Measurements from ENCODE around the gene DHODH. TPM values are rescaled to one million over a fixed set of nuclear protein-coding genes. Genes with fewer than 3 reads are reported as not detected.

Gene DHODH
- total and polyA plus RNA-seq, 2 of the 13 experiments (the other 11 are each of a cell fraction or from before 2014, with no cell fraction given): 10.7 to 16.4 TPM

DNA sequence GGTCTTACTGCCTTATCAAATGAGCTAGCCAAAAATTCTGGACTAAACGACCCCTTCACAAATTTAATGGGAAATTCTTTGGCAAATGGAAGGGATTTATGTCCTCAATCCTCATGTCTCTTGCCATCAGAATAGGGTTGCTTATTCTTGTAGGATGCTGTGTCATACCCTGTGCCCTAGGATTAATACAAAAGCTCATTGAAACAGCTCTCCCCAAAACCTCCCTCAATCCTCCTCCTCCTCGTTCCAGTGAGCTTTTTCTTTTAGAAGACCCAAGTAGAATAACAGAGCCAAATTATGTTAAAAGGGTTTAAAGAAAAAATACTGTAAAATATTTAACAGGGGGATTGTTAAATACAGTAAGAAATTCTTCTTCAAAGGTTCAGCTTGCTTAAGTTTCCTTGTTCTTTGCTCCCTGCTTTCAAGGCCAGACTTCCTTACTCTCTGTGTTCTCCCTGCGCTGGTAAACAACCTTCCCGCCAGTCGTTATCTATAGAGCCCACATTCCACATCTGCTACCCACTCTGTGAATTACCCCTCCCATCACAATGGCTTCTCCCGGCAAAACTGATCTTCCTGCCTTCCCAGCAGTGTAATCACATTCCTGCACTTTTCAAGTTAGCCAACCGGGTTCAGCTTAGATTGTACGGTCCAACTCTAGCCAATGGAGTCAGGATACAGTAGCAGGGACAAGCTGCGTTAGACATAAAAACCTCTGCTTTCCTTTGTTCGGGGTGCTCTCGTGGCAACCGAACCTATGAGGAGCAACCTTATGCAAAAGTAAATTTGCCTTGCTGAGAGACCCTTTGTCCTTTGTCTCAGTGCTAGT, 64.2 kb downstream of the DHODH start (continued):
- TF ChIP-seq ZNF44 (CRISPR knock-in tag; IDR thresholded peaks at IDR 0.05) (no peak), MATR3 (CRISPR knock-in tag; IDR thresholded peaks at IDR 0.05) (no peak), ELF4 (CRISPR knock-in tag; IDR thresholded peaks at IDR 0.05; ENCODE audit: borderline replicate concordance) (peak; percentile 83; the same call in 1 of the 2 replicates), ATF4 (CRISPR knock-in tag; IDR thresholded peaks at IDR 0.05) (no peak), ZNF260 (CRISPR knock-in tag; IDR thresholded peaks at IDR 0.05; ENCODE audit: borderline replicate concordance, low read depth) (no peak), MXD3 (CRISPR knock-in tag; IDR thresholded peaks at IDR 0.05) (no peak; the same call in 1 of the 2 replicates), CEBPG (CRISPR knock-in tag; IDR thresholded peaks at IDR 0.05) (no peak; the same call in 1 of the 2 replicates), ZMYM3 (CRISPR knock-in tag; IDR thresholded peaks at IDR 0.05) (peak; percentile 50; the same call in 1 of the 2 replicates), SAFB2 (CRISPR knock-in tag; IDR thresholded peaks at IDR 0.05; ENCODE audit: borderline replicate concordance, low read depth) (no peak), ZNF616 (CRISPR knock-in tag; IDR thresholded peaks at IDR 0.05; ENCODE audit: low read depth) (no peak), SMARCC2 (IDR thresholded peaks at IDR 0.05) (no peak), FOXC1 (CRISPR knock-in tag; IDR thresholded peaks at IDR 0.05; ENCODE audit: borderline replicate concordance) (no peak), CHD2 (IDR thresholded peaks at IDR 0.05; ENCODE audit: low read depth, low read length) (no peak), ZNF253 (CRISPR knock-in tag; IDR thresholded peaks at IDR 0.05; ENCODE audit: borderline replicate concordance) (no peak), BRCA1 (CRISPR knock-in tag; IDR thresholded peaks at IDR 0.05) (no peak; the same call in 1 of the 2 replicates), MTF1 (CRISPR knock-in tag; IDR thresholded peaks at IDR 0.05) (no peak), KDM5A (IDR thresholded peaks at IDR 0.05; ENCODE audit: borderline replicate concordance, low read length) (no peak; the same call in 1 of the 2 replicates), ZFP82 (CRISPR knock-in tag; IDR thresholded peaks at IDR 0.05; ENCODE audit: borderline replicate concordance) (no peak), HNF4A (CRISPR knock-in tag; IDR thresholded peaks at IDR 0.05) (peak; percentile 81), ZNF160 (CRISPR knock-in tag; IDR thresholded peaks at IDR 0.05) (no peak), ZNF775 (CRISPR knock-in tag; IDR thresholded peaks at IDR 0.05; ENCODE audit: borderline replicate concordance) (no peak), KMT2B (CRISPR knock-in tag; IDR thresholded peaks at IDR 0.05) (peak; percentile 18; the same call in 1 of the 2 replicates), CAMTA2 (CRISPR knock-in tag; IDR thresholded peaks at IDR 0.05; ENCODE audit: borderline replicate concordance) (no peak), ZNF3 (CRISPR knock-in tag; IDR thresholded peaks at IDR 0.05) (no peak), MTA3 (CRISPR knock-in tag; IDR thresholded peaks at IDR 0.05) (no peak), ZNF121 (CRISPR knock-in tag; IDR thresholded peaks at IDR 0.05) (no peak)
- TF ChIP-seq, protein P1, sequence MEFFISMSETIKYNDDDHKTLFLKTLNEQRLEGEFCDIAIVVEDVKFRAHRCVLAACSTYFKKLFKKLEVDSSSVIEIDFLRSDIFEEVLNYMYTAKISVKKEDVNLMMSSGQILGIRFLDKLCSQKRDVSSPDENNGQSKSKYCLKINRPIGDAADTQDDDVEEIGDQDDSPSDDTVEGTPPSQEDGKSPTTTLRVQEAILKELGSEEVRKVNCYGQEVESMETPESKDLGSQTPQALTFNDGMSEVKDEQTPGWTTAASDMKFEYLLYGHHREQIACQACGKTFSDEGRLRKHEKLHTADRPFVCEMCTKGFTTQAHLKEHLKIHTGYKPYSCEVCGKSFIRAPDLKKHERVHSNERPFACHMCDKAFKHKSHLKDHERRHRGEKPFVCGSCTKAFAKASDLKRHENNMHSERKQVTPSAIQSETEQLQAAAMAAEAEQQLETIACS (CRISPR knock-in tag; IDR thresholded peaks at IDR 0.05): no peak
